CD14-positive monocyte (primary cell): ENCODE results near the gene NRN1. TPM values are rescaled to one million over a fixed set of nuclear protein-coding genes. Genes with fewer than 3 reads are reported as not detected.

Source experiments
- DNase-seq, 3 donors: peaks; one replicate each; pipeline ENCODE4 v3.0.0-alpha.2; 2011 to 2022
- H2AFZ ChIP-seq: 2 replicates; pipeline ENCODE4 v1.6.0; 2012; ENCODE audit warnings: mild to moderate bottlenecking, low read depth, low read length, inconsistent platforms; ENCODE audit not compliant: insufficient read depth, poor library complexity, severe bottlenecking
- H3K27ac ChIP-seq, 2 donors: 1 replicate in 1 of 2; 2 replicates in 1 of 2; pipeline ENCODE4 v1.5.1; 2012 to 2013; ENCODE audit warnings: low read length in 2 of 2, control low read depth in 1 of 2, inconsistent platforms in 1 of 2, low read depth in 1 of 2, mild to moderate bottlenecking in 1 of 2
- H3K27me3 ChIP-seq, 2 donors: one replicate each; pipeline versions ENCODE4 v1.6.0 to v1.6.1; 2011 to 2013; ENCODE audit warnings: low read length in 2 of 2; ENCODE audit not compliant: control insufficient read depth in 2 of 2, insufficient read depth in 2 of 2
- H3K36me3 ChIP-seq, 2 donors: replicated peaks in 1 of 2; 1 replicate in 1 of 2; 2 replicates in 1 of 2; pipeline versions ENCODE4 v1.5.1 to v1.6.1; 2012 to 2013; ENCODE audit warnings: low read length in 2 of 2, control low read depth in 1 of 2, inconsistent platforms in 1 of 2, mild to moderate bottlenecking in 1 of 2; ENCODE audit not compliant: insufficient read depth in 2 of 2, control insufficient read depth in 1 of 2
- H3K4me1 ChIP-seq, 2 donors: 1 replicate in 1 of 2; 2 replicates in 1 of 2; pipeline versions ENCODE4 v1.5.1 to v1.6.1; 2012 to 2013; ENCODE audit warnings: low read length in 2 of 2, control low read depth in 1 of 2, inconsistent platforms in 1 of 2, mild to moderate bottlenecking in 1 of 2, moderate library complexity in 1 of 2; ENCODE audit not compliant: insufficient read depth in 2 of 2, control insufficient read depth in 1 of 2
- H3K4me2 ChIP-seq: replicated peaks from 2 replicates; pipeline ENCODE3; 2012; ENCODE audit warnings: low read length, moderate library complexity, mild to moderate bottlenecking; ENCODE audit not compliant: poor library complexity, severe bottlenecking; ENCODE audit errors: extremely low read depth
- H3K4me3 ChIP-seq, 3 experiments: fragments of 200-600 bp in 1 of 3; sonication (generic) in 1 of 3; replicated peaks in 1 of 3; 1 replicate in 2 of 3; 2 replicates in 1 of 3; pipeline ENCODE4 v1.5.1; 2011 to 2013; ENCODE audit warnings: low read length in 3 of 3, mild to moderate bottlenecking in 3 of 3, control low read depth in 2 of 3, low read depth in 2 of 3, inconsistent platforms in 1 of 3, moderate library complexity in 1 of 3
- H3K79me2 ChIP-seq: 2 replicates; pipeline ENCODE4 v1.6.0; 2012; ENCODE audit warnings: mild to moderate bottlenecking, control low read depth, inconsistent platforms, low read length, moderate library complexity; ENCODE audit not compliant: insufficient read depth
- H3K9ac ChIP-seq: 2 replicates; pipeline ENCODE4 v1.6.0; 2017; ENCODE audit warnings: low read length, mild to moderate bottlenecking; ENCODE audit not compliant: insufficient read depth, poor library complexity, severe bottlenecking
- H3K9me3 ChIP-seq, 2 donors: replicated peaks in 1 of 2; 1 replicate in 1 of 2; 2 replicates in 1 of 2; pipeline versions ENCODE4 v1.5.1 to v1.6.1; 2012 to 2013; ENCODE audit warnings: low read length in 2 of 2, control low read depth in 1 of 2; ENCODE audit not compliant: control insufficient read depth in 1 of 2, insufficient read depth in 1 of 2
- H4K20me1 ChIP-seq: 2 replicates; pipeline ENCODE4 v1.6.0; 2012; ENCODE audit warnings: mild to moderate bottlenecking, low read length, control low read depth, moderate library complexity; ENCODE audit not compliant: insufficient read depth
- H3K27ac Mint-ChIP-seq, 7 donors: one replicate each; pipeline ENCODE4 v1.8.0; 2020; ENCODE audit warnings: mild to moderate bottlenecking in 7 of 7, mixed read lengths in 7 of 7, moderate library complexity in 6 of 7, inconsistent platforms in 2 of 7
- H3K27me3 Mint-ChIP-seq, 3 donors: one replicate each; pipeline ENCODE4 v1.8.0; 2021 to 2022; ENCODE audit warnings: low read depth in 3 of 3, mild to moderate bottlenecking in 3 of 3, mixed read lengths in 3 of 3, moderate library complexity in 3 of 3, inconsistent platforms in 1 of 3
- H3K36me3 Mint-ChIP-seq, 2 donors: one replicate each; pipeline ENCODE4 v1.8.0; 2020; ENCODE audit warnings: mixed read lengths in 2 of 2, inconsistent platforms in 1 of 2, mild to moderate bottlenecking in 1 of 2
- H3K4me1 Mint-ChIP-seq: one replicate; pipeline ENCODE4 v1.8.0; 2020; ENCODE audit warnings: mild to moderate bottlenecking, mixed read lengths
- H3K4me3 Mint-ChIP-seq, 2 donors: one replicate each; pipeline ENCODE4 v1.8.0; 2020; ENCODE audit warnings: mild to moderate bottlenecking in 2 of 2, mixed read lengths in 2 of 2, moderate library complexity in 1 of 2
- H3K9me3 Mint-ChIP-seq, 7 donors: one replicate each; pipeline ENCODE4 v1.8.0; 2020 to 2022; ENCODE audit warnings: mixed read lengths in 7 of 7, mild to moderate bottlenecking in 6 of 7, moderate library complexity in 6 of 7, inconsistent platforms in 2 of 7
- WGBS: methylation state at CpG from one replicate; pipeline ENCODE4 v1.1.5; 2013; ENCODE audit warnings: missing lambda C conversion rate; ENCODE audit not compliant: insufficient coverage; 5-methylcytosine and 5-hydroxymethylcytosine counted together
- intact Hi-C, 2 donors: fragments of 100-400 bp; cut with micrococcal nuclease; formaldehyde crosslinking; loops; one replicate each; pipeline versions ENCODE4 v1.15.0 to v1.15.1; 2023
- polyA plus RNA-seq, 3 donors: library from polyadenylated mRNA; depleted of rRNA in 1 of 3; unstranded in 2 of 3; stranded (reverse) in 1 of 3; fragments of 300-500 nt in 2 of 3; fragments of >200 nt in 1 of 3; fragmentation: Illumina TruSeq in 2 of 3; gene quantifications; 1 replicate in 2 of 3; 2 replicates in 1 of 3; pipeline ENCODE4 v1.2.3, GENCODE V29; 2012 to 2021
- TF ChIP-seq, protein P1 (sequence below): fragments of 200-600 bp; IDR thresholded peaks from one replicate; pipeline ENCODE4 v1.8.0; 2022; ENCODE audit warnings: antibody characterized with exemption, mild to moderate bottlenecking

NRN1 gene
- polyA plus RNA-seq, 3 donors = 0.08 TPM; not detected in 2

DNA sequence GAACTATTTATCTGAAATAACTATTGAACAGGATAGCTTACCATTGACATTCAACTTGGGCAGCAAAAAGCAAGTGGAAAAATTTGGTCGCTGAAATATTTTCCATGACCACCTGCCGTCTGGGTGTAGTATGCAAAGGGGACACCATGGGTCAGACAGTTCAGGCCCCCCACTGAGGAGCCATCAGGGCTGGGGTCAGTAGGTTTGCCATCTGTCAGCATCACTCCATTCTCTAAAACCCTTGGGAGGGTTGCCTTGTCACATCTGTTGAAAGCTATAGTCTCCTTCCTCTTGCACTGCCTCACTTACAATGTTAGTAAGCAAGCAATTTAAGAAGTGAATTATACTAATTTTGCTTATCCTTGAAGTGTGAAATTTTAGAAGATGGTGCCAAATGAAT lies 44.9 kb downstream of the NRN1 start:
- no peaks in the 10 kb centered on the region for H4K20me1 ChIP-seq
- H3K27me3 ChIP-seq = peaks cover 2 to 3% of the 10 kb centered on the region in 2 donors
- H3K27ac ChIP-seq = no peak overlapping the region
- no peak overlapping the region for H2AFZ ChIP-seq
- peaks cover 0 to 4% of the 10 kb centered on the region in 2 donors for H3K9me3 ChIP-seq
- no peaks in the 10 kb centered on the region for H3K36me3 ChIP-seq
- no peak overlapping the region for H3K4me3 Mint-ChIP-seq
- no peak overlapping the region for H3K27ac Mint-ChIP-seq
- H3K9ac ChIP-seq = no peak overlapping the region
- no peaks in the 10 kb centered on the region for H3K4me1 Mint-ChIP-seq
- H3K4me3 ChIP-seq = no peak overlapping the region
- no peaks in the 10 kb centered on the region for H3K79me2 ChIP-seq
- TF ChIP-seq, protein P1, sequence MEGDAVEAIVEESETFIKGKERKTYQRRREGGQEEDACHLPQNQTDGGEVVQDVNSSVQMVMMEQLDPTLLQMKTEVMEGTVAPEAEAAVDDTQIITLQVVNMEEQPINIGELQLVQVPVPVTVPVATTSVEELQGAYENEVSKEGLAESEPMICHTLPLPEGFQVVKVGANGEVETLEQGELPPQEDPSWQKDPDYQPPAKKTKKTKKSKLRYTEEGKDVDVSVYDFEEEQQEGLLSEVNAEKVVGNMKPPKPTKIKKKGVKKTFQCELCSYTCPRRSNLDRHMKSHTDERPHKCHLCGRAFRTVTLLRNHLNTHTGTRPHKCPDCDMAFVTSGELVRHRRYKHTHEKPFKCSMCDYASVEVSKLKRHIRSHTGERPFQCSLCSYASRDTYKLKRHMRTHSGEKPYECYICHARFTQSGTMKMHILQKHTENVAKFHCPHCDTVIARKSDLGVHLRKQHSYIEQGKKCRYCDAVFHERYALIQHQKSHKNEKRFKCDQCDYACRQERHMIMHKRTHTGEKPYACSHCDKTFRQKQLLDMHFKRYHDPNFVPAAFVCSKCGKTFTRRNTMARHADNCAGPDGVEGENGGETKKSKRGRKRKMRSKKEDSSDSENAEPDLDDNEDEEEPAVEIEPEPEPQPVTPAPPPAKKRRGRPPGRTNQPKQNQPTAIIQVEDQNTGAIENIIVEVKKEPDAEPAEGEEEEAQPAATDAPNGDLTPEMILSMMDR = no peak
- H3K27me3 Mint-ChIP-seq = peaks cover 6 to 19% (median 10%) of the 10 kb centered on the region in 3 donors
- no CpG with 5 or more reads among the region's 2 CpGs for WGBS
- H3K9me3 Mint-ChIP-seq = peaks cover 0 to 8% (median 0%) of the 10 kb centered on the region in 7 donors
- H3K36me3 Mint-ChIP-seq = no peaks in the 10 kb centered on the region
- DNase-seq = no peak
- intact Hi-C loops = no loop called here
- H3K4me1 ChIP-seq = no peaks in the 10 kb centered on the region
- H3K4me2 ChIP-seq = no peak overlapping the region

DNA sequence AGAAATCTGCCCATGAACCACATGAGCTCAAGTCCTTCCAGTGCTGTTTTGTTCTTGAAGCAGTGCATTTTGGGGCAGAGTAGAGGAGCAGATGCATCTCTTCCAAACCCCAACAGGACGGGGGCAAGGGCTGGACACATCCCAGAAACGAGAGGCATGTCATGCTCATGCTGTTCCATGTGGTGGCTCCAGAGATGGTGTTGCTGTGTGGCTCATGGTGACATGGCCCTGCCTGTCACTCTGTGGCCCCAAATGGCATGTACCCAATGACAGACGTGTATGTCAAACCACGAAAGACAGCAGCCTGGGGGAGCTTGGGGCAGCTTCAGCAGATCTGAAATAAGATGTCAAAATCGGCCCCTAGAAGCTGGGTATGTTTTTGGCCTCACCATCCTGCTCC lies 46.3 kb downstream of the NRN1 start:
- Histone ChIP-seq H3K79me2 (no peaks in the 10 kb centered on the region), H2AFZ (no peak overlapping the region), H3K36me3 (no peaks in the 10 kb centered on the region), H3K4me1 (no peaks in the 10 kb centered on the region), H3K4me2 (no peak overlapping the region), H4K20me1 (no peaks in the 10 kb centered on the region), H3K27me3 (peaks cover 2 to 3% of the 10 kb centered on the region in 2 donors), H3K9me3 (peaks cover 0 to 4% of the 10 kb centered on the region in 2 donors), H3K27ac (no peak overlapping the region), H3K4me3 (no peak overlapping the region), H3K9ac (no peak overlapping the region)
- intact Hi-C loops = no loop called here
- TF ChIP-seq, protein P1 = no peak
- Mint-ChIP-seq H3K9me3 (peaks cover 0 to 8% (median 0%) of the 10 kb centered on the region in 7 donors), H3K27me3 (peaks cover 6 to 20% (median 7%) of the 10 kb centered on the region in 3 donors), H3K4me1 (peaks cover 2% of the 10 kb centered on the region), H3K27ac (no peak overlapping the region), H3K36me3 (no peaks in the 10 kb centered on the region), H3K4me3 (no peak overlapping the region)
- DNase-seq = no peak
- 93% methylated on average over 5 of the region's 5 CpGs for WGBS
